ENCODE results near the gene RABL3.

Gene RABL3

DNA sequence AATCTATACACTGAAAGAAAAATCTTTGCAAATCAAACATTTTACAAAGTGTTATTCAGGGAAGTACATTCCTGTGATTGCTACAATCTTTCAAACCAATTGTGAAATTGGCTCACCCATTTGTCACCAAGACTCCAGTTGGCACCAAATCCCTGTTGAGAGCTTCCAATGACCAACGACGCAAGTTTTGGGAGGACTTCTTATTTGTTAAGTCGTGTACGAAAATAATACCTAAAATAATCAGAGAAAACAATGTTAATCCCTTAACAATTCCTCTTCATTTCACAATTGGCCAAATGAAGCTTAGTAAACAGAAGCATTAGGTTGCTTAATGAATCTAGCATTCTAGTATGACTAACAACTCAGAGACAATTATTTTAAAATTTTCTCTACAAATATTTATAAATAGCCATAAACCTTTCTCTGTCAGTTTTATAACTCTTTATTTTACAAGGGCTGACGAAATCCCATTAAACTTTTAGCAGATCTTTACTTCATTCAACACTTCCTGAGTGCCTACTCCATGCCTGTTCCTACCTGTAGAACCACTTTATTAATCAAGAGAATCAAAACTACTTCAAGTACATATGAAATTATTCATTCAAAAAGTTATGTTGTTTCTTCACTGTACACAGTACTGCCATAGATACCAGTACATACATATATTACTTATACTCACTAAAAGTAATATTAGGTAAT lies 36.3 kb downstream of the RABL3 start:
- Histone ChIP-seq H3K27ac (ENCODE audit: low read length, poor library complexity, severe bottlenecking) (no peak overlapping the region), H3K23ac (ENCODE audit: low read length in 2 of 2) (no peak overlapping the region), H3K4me1 (ENCODE audit: control insufficient read depth, insufficient read depth, low read depth, low read length) (no peaks in the 10 kb centered on the region), H3K4ac (ENCODE audit: low read depth in 1 of 2, low read length in 2 of 2) (no peak overlapping the region), H3K9ac (ENCODE audit: low read length) (no peak overlapping the region), H3K14ac (ENCODE audit: low read length in 2 of 2) (no peak overlapping the region), H2BK5ac (ENCODE audit: low read depth, low read length, poor library complexity, severe bottlenecking) (no peak overlapping the region), H3K27me3 (ENCODE audit: control insufficient read depth in 1 of 2, insufficient read depth in 1 of 2, low read length in 2 of 2) (no peaks in the 10 kb centered on the region), H2BK120ac (ENCODE audit: low read depth, low read length) (no peak overlapping the region), H2AFZ (ENCODE audit: low read depth, low read length) (no peak overlapping the region), H3K4me3 (ENCODE audit: insufficient read depth in 1 of 2, low read depth in 1 of 2, low read length in 2 of 2) (no peak overlapping the region), H4K91ac (ENCODE audit: low read length) (no peak overlapping the region), H3K18ac (ENCODE audit: low read depth in 1 of 2, low read length in 2 of 2) (no peak overlapping the region), H3K9me3 (ENCODE audit: control insufficient read depth, low read length) (peaks cover 22% of the 10 kb centered on the region), H3K4me2 (ENCODE audit: low read length, poor library complexity, severe bottlenecking) (no peak overlapping the region), H3K36me3 (ENCODE audit: control insufficient read depth in 1 of 2, insufficient read depth in 2 of 2, low read depth in 1 of 2, low read length in 2 of 2) (peaks cover 6 to 66% of the 10 kb centered on the region in 2 experiments), H2BK15ac (ENCODE audit: low read depth, poor library complexity, severe bottlenecking) (no peak overlapping the region), H4K8ac (ENCODE audit: low read length) (no peak overlapping the region), H3K79me1 (replicated peaks; ENCODE audit: low read length, poor library complexity, severe bottlenecking) (peaks cover 13% of the 10 kb centered on the region), H2AK5ac (ENCODE audit: low read length, severe bottlenecking) (no peak overlapping the region), H2BK12ac (ENCODE audit: low read length in 2 of 2) (no peak overlapping the region)
- over 99% methylated on average over 3 of the region's 5 CpGs for WGBS
- no peak for DNase-seq

DNA sequence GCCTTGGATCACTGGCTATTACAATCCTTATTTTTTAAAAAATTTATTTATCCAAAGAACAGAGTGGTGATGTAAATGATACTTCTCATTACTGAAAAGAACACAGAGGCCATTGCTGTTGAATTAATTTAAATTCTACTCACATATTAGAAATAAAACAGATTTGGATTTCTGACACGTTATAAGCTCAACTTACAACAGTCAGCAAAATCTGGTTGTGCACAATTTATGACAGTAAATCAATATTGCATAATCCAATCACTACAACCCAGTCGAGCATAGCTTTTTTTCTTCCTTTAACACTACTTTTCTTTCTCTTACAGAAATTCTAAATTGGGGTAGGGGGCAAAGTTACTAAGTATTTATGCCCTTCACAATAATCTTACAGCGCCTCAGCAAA lies 43.0 kb downstream of the RABL3 start:
- H2BK120ac ChIP-seq (ENCODE audit: low read depth, low read length) = no peak overlapping the region
- H3K18ac ChIP-seq (ENCODE audit: low read depth in 1 of 2, low read length in 2 of 2) = no peak overlapping the region
- no peak overlapping the region for H2BK15ac ChIP-seq (ENCODE audit: low read depth, poor library complexity, severe bottlenecking)
- no peak overlapping the region for H4K91ac ChIP-seq (ENCODE audit: low read length)
- H2AK5ac ChIP-seq (ENCODE audit: low read length, severe bottlenecking) = no peak overlapping the region
- H4K8ac ChIP-seq (ENCODE audit: low read length) = no peak overlapping the region
- H3K27me3 ChIP-seq (ENCODE audit: control insufficient read depth in 1 of 2, insufficient read depth in 1 of 2, low read length in 2 of 2) = no peaks in the 10 kb centered on the region
- H3K4me1 ChIP-seq (ENCODE audit: control insufficient read depth, insufficient read depth, low read depth, low read length) = no peaks in the 10 kb centered on the region
- no peak overlapping the region for H2BK12ac ChIP-seq (ENCODE audit: low read length in 2 of 2)
- H3K23ac ChIP-seq (ENCODE audit: low read length in 2 of 2) = no peak overlapping the region
- H3K14ac ChIP-seq (ENCODE audit: low read length in 2 of 2) = no peak overlapping the region
- H2BK5ac ChIP-seq (ENCODE audit: low read depth, low read length, poor library complexity, severe bottlenecking) = no peak overlapping the region
- H3K4me2 ChIP-seq (ENCODE audit: low read length, poor library complexity, severe bottlenecking) = no peak overlapping the region
- no peak for DNase-seq
- H3K9me3 ChIP-seq (ENCODE audit: control insufficient read depth, low read length) = peaks cover 17% of the 10 kb centered on the region
- peaks cover 7% of the 10 kb centered on the region for H3K79me1 ChIP-seq (replicated peaks; ENCODE audit: low read length, poor library complexity, severe bottlenecking)
- no peak overlapping the region for H3K4ac ChIP-seq (ENCODE audit: low read depth in 1 of 2, low read length in 2 of 2)
- H3K4me3 ChIP-seq (ENCODE audit: insufficient read depth in 1 of 2, low read depth in 1 of 2, low read length in 2 of 2) = no peak overlapping the region
- H3K36me3 ChIP-seq (ENCODE audit: control insufficient read depth in 1 of 2, insufficient read depth in 2 of 2, low read depth in 1 of 2, low read length in 2 of 2) = peaks cover 4 to 44% of the 10 kb centered on the region in 2 experiments
- 100% methylated on average over 2 of the region's 3 CpGs for WGBS
- H3K27ac ChIP-seq (ENCODE audit: low read length, poor library complexity, severe bottlenecking) = no peak overlapping the region
- no peak overlapping the region for H2AFZ ChIP-seq (ENCODE audit: low read depth, low read length)
- H3K9ac ChIP-seq (ENCODE audit: low read length) = no peak overlapping the region

DNA sequence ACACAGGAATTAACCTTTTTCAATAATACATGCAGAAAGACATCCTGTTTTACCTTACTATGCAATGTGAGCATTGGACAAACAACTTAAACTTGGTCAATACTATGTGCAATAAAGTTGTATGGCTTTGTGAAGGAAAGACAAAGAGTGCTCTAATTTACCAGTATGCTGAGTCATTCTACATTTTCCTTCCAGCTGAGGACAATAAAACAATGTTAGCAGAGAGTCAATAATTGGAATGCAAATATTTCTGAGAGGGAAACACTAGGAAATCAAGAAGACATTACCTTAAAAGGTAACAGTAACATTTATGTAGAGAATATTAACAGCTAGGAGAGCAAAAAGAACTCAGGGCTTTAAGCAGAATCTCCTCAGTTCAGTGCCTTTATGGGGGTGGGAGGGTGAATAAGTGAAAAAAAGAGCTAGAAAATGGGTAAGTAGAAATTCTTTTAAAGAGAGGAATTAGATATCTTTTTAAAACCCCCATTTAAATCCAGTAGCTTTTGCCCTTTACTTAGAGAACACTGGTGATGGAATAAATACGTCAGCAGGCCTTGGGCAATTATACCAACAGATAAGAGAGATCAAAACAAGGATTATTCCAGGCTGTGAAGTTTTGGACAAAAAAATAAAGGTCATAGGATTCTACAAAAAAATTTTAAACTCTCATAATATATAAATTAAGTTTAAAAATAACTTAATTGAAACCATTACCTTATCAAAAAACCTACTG lies 48.7 kb downstream of the RABL3 start:
- no peak overlapping the region for H2AK5ac ChIP-seq (ENCODE audit: low read length, severe bottlenecking)
- H3K4me1 ChIP-seq (ENCODE audit: control insufficient read depth, insufficient read depth, low read depth, low read length) = no peaks in the 10 kb centered on the region
- no CpG with 5 or more reads among the region's 1 CpG for WGBS
- peak overlapping the region; percentile 12 for H3K9ac ChIP-seq (ENCODE audit: low read length)
- no peak overlapping the region for H3K14ac ChIP-seq (ENCODE audit: low read length in 2 of 2)
- no peak overlapping the region for H2BK15ac ChIP-seq (ENCODE audit: low read depth, poor library complexity, severe bottlenecking)
- no peak overlapping the region for H3K4me3 ChIP-seq (ENCODE audit: insufficient read depth in 1 of 2, low read depth in 1 of 2, low read length in 2 of 2)
- H4K8ac ChIP-seq (ENCODE audit: low read length) = no peak overlapping the region
- no peak overlapping the region for H3K27ac ChIP-seq (ENCODE audit: low read length, poor library complexity, severe bottlenecking)
- H3K4me2 ChIP-seq (ENCODE audit: low read length, poor library complexity, severe bottlenecking) = no peak overlapping the region
- no peak overlapping the region for H4K91ac ChIP-seq (ENCODE audit: low read length)
- no peaks in the 10 kb centered on the region for H3K27me3 ChIP-seq (ENCODE audit: control insufficient read depth in 1 of 2, insufficient read depth in 1 of 2, low read length in 2 of 2)
- no peak overlapping the region for H2AFZ ChIP-seq (ENCODE audit: low read depth, low read length)
- no peak overlapping the region for H2BK12ac ChIP-seq (ENCODE audit: low read length in 2 of 2)
- peaks cover 0 to 37% of the 10 kb centered on the region in 2 experiments for H3K36me3 ChIP-seq (ENCODE audit: control insufficient read depth in 1 of 2, insufficient read depth in 2 of 2, low read depth in 1 of 2, low read length in 2 of 2)
- no peak overlapping the region for H2BK5ac ChIP-seq (ENCODE audit: low read depth, low read length, poor library complexity, severe bottlenecking)
- H2BK120ac ChIP-seq (ENCODE audit: low read depth, low read length) = no peak overlapping the region
- DNase-seq = peak; percentile 32
- H3K18ac ChIP-seq (ENCODE audit: low read depth in 1 of 2, low read length in 2 of 2) = no peak overlapping the region
- H3K79me1 ChIP-seq (replicated peaks; ENCODE audit: low read length, poor library complexity, severe bottlenecking) = no peaks in the 10 kb centered on the region
- no peaks in the 10 kb centered on the region for H3K9me3 ChIP-seq (ENCODE audit: control insufficient read depth, low read length)
- H3K4ac ChIP-seq (ENCODE audit: low read depth in 1 of 2, low read length in 2 of 2) = no peak overlapping the region
- no peak overlapping the region for H3K23ac ChIP-seq (ENCODE audit: low read length in 2 of 2)

GRCh38 chr3:120689395-120689794 lies 52.9 kb downstream of the RABL3 start:
- Histone ChIP-seq H3K36me3 (ENCODE audit: control insufficient read depth in 1 of 2, insufficient read depth in 2 of 2, low read depth in 1 of 2, low read length in 2 of 2) (peaks cover 0 to 35% of the 10 kb centered on the region in 2 experiments), H3K9me3 (ENCODE audit: control insufficient read depth, low read length) (no peaks in the 10 kb centered on the region), H3K4me1 (ENCODE audit: control insufficient read depth, insufficient read depth, low read depth, low read length) (no peaks in the 10 kb centered on the region), H3K9ac (ENCODE audit: low read length) (no peak overlapping the region), H3K14ac (ENCODE audit: low read length in 2 of 2) (no peak overlapping the region), H2BK120ac (ENCODE audit: low read depth, low read length) (no peak overlapping the region), H3K4me3 (ENCODE audit: insufficient read depth in 1 of 2, low read depth in 1 of 2, low read length in 2 of 2) (no peak overlapping the region), H3K23ac (ENCODE audit: low read length in 2 of 2) (no peak overlapping the region), H2BK15ac (ENCODE audit: low read depth, poor library complexity, severe bottlenecking) (no peak overlapping the region), H4K91ac (ENCODE audit: low read length) (no peak overlapping the region), H3K27ac (ENCODE audit: low read length, poor library complexity, severe bottlenecking) (no peak overlapping the region), H4K8ac (ENCODE audit: low read length) (no peak overlapping the region), H3K27me3 (ENCODE audit: control insufficient read depth in 1 of 2, insufficient read depth in 1 of 2, low read length in 2 of 2) (no peaks in the 10 kb centered on the region), H2BK12ac (ENCODE audit: low read length in 2 of 2) (no peak overlapping the region), H3K18ac (ENCODE audit: low read depth in 1 of 2, low read length in 2 of 2) (no peak overlapping the region), H2AK5ac (ENCODE audit: low read length, severe bottlenecking) (no peak overlapping the region), H3K79me1 (replicated peaks; ENCODE audit: low read length, poor library complexity, severe bottlenecking) (no peaks in the 10 kb centered on the region), H2BK5ac (ENCODE audit: low read depth, low read length, poor library complexity, severe bottlenecking) (no peak overlapping the region), H2AFZ (ENCODE audit: low read depth, low read length) (no peak overlapping the region), H3K4ac (ENCODE audit: low read depth in 1 of 2, low read length in 2 of 2) (no peak overlapping the region), H3K4me2 (ENCODE audit: low read length, poor library complexity, severe bottlenecking) (no peak overlapping the region)
- DNase-seq = no peak
- WGBS = 100% methylated on average over 3 of the region's 3 CpGs
